Activated CD4-positive, CD25-positive, alpha-beta regulatory T cell treated with anti-CD3 and anti-CD28 coated beads, Interleukin-2, amount 50 U/mL, for 72 hours (primary cell): ENCODE results near the gene ACAP2.
"Not testable (repeated sequence)": the region's sequence is repeated elsewhere in the genome, so short reads cannot be mapped to it uniquely, and the experiment has no call there.

Experiments used
- DNase-seq: peaks from one replicate; pipeline ENCODE4 v3.0.0; 2021

The ACAP2 gene

DNA sequence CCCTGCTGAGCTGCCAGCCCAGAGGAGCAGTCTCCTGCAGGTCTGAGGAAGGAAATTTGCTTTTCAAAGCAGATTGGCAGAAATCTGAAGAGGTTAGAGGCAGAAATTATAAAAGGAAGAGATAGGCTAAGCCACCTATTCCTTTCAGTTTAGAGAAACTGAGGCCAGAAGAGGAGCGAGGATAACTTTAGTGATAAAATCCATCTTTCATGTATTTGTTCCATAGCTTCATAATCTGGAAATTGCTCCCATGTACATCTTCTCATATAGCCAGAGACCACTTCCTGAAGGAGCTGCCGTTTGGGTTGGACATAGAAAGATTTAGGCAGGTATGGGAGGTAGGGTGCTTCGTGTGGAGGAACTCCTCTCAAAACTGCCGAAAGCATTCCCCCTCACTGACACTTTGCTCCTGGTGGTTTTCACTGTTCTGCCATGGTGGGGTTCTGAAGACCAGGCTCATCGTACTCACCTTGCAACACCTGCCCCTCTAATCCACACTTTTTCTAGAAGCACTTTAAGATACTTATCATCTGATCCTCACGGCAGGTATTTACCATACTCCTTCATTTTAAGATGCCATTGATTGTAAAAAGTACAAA lies 670 bp upstream of the ACAP2 start:
- DNase-seq, result no peak

DNA sequence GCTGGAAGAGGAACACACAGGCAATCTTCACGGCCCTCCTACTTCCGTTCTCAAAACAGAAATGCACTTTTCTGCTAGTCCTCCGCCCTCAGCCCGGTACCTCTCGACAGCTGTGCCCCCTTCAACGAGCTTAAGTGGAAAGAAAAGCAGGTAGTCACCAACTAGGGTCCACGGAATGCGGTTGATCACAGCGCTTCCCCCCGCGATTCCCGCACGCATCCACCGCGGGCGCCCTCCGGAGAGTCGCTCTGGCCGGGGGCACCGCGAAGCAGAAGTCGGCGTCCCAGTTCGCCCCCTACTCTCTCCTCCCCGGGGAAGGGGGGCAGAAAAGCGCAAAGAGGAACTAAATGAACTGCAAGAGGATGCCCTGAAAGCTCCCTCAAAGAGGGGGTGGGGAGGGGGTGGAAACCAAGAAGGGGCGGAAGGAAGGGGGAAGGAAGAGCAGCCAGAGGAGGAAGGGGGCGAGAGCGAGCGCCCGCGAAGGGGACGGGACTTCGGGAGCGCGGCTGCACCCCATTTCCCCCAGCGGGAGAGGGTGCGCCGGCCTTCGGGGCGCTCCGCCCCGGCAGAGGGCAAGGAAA lies 738 bp downstream of the ACAP2 start:
- DNase-seq, result peak; percentile 45

- no peak for DNase-seq
Measured at GRCh38 chr3:195441476-195441991, 1.3 kb downstream of the ACAP2 start.

DNA sequence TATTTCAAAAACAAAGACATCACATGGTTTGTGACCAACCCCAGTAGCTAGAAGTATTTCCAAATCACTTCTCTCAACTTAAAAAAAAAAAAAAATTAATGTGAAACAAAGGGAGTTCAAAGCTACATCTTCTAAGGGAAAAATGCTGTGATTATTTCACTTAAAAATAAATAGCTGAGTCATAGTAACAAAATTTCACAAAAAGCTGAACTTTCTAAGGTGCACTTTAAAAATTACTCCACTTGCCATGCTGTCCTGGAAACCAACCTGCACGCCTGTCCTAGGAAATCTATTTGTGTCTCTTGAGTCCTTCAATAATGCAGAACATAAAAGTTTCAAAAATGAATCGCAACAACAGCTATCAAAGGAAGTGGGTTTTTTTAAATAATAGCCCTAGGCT lies 1.8 kb downstream of the ACAP2 start:
- no peak for DNase-seq

DNA sequence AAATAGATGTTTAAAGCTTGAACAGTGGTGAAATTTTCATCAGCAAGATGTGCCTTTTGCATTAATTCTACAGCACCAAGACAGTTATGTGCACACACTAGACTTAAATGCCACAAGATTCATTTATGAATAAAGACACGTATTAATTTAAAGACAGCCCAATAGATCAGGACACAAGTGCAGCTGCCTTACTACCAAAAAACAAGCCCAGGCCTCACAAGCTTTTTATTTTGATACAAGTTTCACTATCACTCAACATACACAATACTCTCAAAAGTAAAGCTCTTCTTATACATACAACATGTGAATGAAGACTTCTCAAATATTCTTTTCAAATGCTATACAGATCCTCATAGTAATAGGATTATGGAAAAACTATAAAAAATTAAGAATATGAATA lies 2.4 kb downstream of the ACAP2 start:
- no peak for DNase-seq

DNA sequence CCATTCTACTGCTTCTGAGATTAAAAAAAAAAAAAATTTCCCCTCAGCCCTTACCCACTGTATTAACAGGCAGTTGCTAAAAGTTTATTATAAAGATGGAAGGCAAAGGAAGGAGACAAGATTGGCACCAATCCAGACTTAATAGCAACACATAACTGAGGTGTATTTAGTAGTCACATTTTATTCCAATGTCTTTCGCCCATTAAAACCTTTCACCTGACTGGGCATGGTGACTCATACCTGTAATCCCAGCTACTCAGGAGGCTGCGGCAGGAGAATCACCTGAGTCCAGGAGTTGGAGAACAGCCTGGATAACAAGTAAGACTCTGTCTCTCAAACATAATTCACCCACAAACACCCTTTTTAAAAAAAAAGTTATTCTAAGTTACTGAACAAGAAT lies 4.4 kb downstream of the ACAP2 start:
- DNase-seq, result no peak

DNA sequence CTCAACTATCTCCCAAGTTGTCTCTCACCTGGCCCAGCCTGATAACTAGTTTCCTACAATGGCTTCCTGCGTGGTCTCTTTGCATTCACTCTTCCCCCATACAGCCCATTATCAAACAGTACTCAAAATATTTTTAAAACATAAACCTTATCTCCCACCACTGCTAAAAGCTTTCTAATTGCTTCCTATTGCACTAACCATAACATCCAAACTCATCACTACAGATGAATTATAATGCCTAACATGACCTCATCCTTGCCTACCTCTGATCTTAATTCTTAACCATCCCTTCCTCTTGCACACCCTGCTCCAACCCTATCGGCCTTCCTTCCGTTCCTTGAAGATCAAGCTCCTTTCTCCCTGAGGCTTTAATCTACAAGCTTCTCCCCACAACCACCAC lies 17.0 kb downstream of the ACAP2 start:
- no peak for DNase-seq

DNA sequence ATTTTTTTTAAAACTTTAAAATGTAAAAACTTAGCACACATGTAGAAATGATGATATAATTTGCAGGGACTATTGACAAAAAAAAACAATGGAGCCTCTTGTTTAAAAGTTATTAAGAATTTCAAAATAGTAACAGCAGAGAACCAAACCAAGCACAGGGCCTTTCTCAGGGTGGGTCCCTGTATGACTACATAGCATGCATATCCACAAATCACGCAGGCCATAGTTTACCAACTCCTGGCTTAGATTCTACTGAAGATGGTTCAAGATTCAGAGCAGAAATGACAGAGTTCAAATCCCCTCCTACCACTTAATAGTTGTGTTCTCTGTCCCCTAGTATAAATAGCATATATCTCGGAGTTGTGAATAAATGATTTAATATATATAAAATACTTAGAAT lies 19.0 kb downstream of the ACAP2 start:
- no peak for DNase-seq

- no peak for DNase-seq
Measured at GRCh38 chr3:195421400-195421799, 21.4 kb downstream of the ACAP2 start.

- no peak for DNase-seq
Measured at GRCh38 chr3:195416795-195417194, 26.0 kb downstream of the ACAP2 start.

- DNase-seq, result no peak
Measured at GRCh38 chr3:195411836-195412235, 31.0 kb downstream of the ACAP2 start.

DNA sequence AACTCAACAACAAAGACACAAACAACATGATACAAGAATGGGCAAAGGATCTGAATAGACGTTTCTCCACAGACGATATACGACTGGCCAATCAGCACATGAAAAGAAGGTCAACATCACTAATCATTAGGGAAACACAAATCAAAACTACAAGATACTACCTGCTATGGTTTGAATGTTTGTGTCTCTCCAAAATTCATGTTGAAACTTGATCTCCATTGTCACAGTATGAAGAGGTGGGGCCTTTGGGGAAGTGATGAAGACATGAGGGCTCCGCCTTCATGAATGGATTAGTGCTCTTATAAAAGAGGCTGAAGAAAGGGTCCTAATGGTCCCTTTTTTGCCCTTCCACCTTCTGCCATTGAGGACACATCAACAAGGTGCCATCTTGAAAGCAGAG lies 32.3 kb downstream of the ACAP2 start:
- DNase-seq, result no peak

GRCh38 chr3:195407531-195408409 lies 35.0 kb downstream of the ACAP2 start:
- no peak for DNase-seq

DNA sequence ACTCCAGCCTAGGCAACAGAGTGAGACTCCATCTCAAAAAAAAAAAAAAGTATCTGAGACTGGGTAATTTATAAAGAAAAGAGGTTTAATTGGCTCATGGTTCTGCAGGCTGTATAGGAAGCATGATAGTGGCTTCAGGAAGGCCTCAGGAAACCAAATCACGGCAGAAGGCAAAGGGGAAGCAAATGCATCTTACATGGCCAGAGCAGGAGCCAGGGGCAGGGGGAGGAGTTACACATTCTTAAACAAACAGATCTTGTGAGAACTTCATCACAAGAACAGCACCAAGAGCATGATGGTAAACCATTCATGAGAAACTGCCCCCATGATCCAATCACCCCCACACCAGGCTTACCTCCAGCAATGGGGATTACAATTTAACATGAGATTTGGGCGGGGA lies 37.2 kb downstream of the ACAP2 start:
- DNase-seq, result no peak

- DNase-seq, result no peak
Measured at GRCh38 chr3:195403841-195404408, 38.9 kb downstream of the ACAP2 start.

GRCh38 chr3:195403244-195403643 lies 39.6 kb downstream of the ACAP2 start:
- no peak for DNase-seq

- DNase-seq, result no peak
Measured at GRCh38 chr3:195401943-195402342, 40.9 kb downstream of the ACAP2 start.

DNA sequence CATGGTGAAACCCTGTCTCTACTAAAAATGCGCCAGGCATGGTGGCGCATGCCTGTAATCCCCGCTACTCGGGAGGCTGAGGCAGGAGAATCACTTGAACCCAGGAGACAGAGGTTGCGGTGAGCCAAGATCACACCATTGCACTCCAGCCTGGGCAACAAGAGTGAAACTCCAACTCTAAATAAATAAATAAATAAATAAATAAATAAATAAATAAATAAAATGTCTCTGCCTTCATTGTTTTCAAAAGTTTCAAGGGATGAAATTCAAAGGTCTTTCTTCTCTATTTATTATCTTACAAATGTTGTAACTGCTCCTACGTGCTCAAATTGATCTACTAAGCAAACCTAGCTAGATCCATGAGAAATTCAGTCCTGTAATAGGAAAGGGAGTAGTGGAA lies 44.4 kb downstream of the ACAP2 start:
- not testable (repeated sequence) for DNase-seq

GRCh38 chr3:195397524-195397923 lies 45.3 kb downstream of the ACAP2 start:
- no peak for DNase-seq

GRCh38 chr3:195395208-195395816 lies 47.5 kb downstream of the ACAP2 start:
- DNase-seq, result no peak

GRCh38 chr3:195394700-195395099 lies 48.1 kb downstream of the ACAP2 start:
- no peak for DNase-seq

GRCh38 chr3:195394024-195394423 lies 48.8 kb downstream of the ACAP2 start:
- no peak for DNase-seq

DNA sequence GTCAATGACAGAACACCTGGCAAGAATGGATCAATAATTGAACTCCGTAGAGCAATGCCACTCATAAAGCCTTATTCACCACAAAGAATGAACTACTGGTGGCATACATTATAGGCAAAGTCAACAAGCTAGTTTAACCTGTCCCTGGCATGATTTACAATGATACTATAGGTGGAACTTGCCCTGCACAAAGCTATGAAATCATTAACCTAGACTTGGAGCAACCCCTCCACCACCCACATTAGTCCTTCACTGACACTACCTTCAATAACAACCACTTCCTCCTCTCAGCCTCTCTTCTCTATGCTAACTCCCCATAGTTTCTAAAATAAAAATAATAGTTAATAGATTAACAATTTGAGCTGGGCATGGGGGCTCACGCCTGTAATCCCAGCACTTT lies 54.4 kb downstream of the ACAP2 start:
- DNase-seq, result no peak
